Ishikawa (cell line): Measurements from ENCODE around the gene PACC1.

ENCODE experiments used
- CEBPB ChIP-seq: IDR thresholded peaks from 2 replicates; pipeline ENCODE4 v1.6.1; 2012
- CREB1 ChIP-seq: IDR thresholded peaks from 2 replicates; pipeline ENCODE4 v1.6.1; 2012; ENCODE audit warnings: low read depth
- EGR1 ChIP-seq: IDR thresholded peaks from 2 replicates; pipeline ENCODE4 v1.6.1; 2012
- EP300 ChIP-seq: IDR thresholded peaks from 2 replicates; pipeline ENCODE4 v1.6.1; 2012; ENCODE audit warnings: borderline replicate concordance
- FOXM1 ChIP-seq: IDR thresholded peaks from 2 replicates; pipeline ENCODE4 v1.6.1; 2012; ENCODE audit warnings: low read depth, borderline replicate concordance
- NFIC ChIP-seq: IDR thresholded peaks from 2 replicates; pipeline ENCODE4 v1.6.1; 2012
- RAD21 ChIP-seq: IDR thresholded peaks from 2 replicates; pipeline ENCODE4 v1.6.1; 2012; ENCODE audit warnings: low read depth
- TAF1 ChIP-seq: IDR thresholded peaks from 2 replicates; pipeline ENCODE4 v1.6.1; 2012; ENCODE audit warnings: low read depth, mild to moderate bottlenecking
- TCF12 ChIP-seq: IDR thresholded peaks from 2 replicates; pipeline ENCODE4 v1.6.1; 2012; ENCODE audit warnings: low read depth
- TEAD4 ChIP-seq: IDR thresholded peaks from 2 replicates; pipeline ENCODE4 v1.6.1; 2012
- YY1 ChIP-seq: IDR thresholded peaks from 2 replicates; pipeline ENCODE4 v1.6.1; 2012; ENCODE audit warnings: low read depth
- ZBTB7A ChIP-seq: IDR thresholded peaks from 2 replicates; pipeline ENCODE4 v1.6.1; 2012; ENCODE audit warnings: low read depth
- TF ChIP-seq, protein P1 (sequence below): IDR thresholded peaks from 2 replicates; pipeline ENCODE4 v1.6.1; 2012
- TF ChIP-seq, protein P2 (sequence below): IDR thresholded peaks from 2 replicates; pipeline ENCODE4 v1.6.1; 2012; ENCODE audit warnings: low read depth, mild to moderate bottlenecking
- TF ChIP-seq, protein P3 (sequence below): IDR thresholded peaks from 2 replicates; pipeline ENCODE4 v1.6.1; 2012

PACC1 gene

DNA sequence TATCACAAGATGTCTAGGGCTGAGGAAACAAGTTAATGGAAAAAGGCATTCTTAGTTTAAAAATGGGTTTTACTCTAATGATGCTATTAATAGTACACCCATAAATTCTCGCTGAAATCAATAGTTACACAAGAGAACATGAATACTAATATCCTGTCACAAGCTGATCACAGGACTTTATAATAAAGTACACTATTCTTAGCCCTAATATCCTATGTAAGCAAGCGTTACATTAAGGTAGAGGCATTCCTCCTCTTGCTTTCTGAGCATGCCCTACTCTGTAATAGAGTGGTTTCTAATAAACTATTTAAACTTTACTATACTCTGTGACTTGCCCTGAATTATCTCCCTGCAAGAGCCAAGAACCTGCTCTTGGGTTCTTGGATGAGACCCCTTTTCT, 6.5 kb upstream of the PACC1 start:
- TF ChIP-seq YY1 (no peak), EGR1 (no peak), TAF1 (no peak), CEBPB (no peak), TEAD4 (no peak), EP300 (no peak)
- TF ChIP-seq, protein P1, sequence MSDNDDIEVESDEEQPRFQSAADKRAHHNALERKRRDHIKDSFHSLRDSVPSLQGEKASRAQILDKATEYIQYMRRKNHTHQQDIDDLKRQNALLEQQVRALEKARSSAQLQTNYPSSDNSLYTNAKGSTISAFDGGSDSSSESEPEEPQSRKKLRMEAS, result no peak
- TF ChIP-seq, protein P2, sequence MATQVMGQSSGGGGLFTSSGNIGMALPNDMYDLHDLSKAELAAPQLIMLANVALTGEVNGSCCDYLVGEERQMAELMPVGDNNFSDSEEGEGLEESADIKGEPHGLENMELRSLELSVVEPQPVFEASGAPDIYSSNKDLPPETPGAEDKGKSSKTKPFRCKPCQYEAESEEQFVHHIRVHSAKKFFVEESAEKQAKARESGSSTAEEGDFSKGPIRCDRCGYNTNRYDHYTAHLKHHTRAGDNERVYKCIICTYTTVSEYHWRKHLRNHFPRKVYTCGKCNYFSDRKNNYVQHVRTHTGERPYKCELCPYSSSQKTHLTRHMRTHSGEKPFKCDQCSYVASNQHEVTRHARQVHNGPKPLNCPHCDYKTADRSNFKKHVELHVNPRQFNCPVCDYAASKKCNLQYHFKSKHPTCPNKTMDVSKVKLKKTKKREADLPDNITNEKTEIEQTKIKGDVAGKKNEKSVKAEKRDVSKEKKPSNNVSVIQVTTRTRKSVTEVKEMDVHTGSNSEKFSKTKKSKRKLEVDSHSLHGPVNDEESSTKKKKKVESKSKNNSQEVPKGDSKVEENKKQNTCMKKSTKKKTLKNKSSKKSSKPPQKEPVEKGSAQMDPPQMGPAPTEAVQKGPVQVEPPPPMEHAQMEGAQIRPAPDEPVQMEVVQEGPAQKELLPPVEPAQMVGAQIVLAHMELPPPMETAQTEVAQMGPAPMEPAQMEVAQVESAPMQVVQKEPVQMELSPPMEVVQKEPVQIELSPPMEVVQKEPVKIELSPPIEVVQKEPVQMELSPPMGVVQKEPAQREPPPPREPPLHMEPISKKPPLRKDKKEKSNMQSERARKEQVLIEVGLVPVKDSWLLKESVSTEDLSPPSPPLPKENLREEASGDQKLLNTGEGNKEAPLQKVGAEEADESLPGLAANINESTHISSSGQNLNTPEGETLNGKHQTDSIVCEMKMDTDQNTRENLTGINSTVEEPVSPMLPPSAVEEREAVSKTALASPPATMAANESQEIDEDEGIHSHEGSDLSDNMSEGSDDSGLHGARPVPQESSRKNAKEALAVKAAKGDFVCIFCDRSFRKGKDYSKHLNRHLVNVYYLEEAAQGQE, result no peak
- TF ChIP-seq, protein P3, sequence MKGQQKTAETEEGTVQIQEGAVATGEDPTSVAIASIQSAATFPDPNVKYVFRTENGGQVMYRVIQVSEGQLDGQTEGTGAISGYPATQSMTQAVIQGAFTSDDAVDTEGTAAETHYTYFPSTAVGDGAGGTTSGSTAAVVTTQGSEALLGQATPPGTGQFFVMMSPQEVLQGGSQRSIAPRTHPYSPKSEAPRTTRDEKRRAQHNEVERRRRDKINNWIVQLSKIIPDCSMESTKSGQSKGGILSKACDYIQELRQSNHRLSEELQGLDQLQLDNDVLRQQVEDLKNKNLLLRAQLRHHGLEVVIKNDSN, result no peak

DNA sequence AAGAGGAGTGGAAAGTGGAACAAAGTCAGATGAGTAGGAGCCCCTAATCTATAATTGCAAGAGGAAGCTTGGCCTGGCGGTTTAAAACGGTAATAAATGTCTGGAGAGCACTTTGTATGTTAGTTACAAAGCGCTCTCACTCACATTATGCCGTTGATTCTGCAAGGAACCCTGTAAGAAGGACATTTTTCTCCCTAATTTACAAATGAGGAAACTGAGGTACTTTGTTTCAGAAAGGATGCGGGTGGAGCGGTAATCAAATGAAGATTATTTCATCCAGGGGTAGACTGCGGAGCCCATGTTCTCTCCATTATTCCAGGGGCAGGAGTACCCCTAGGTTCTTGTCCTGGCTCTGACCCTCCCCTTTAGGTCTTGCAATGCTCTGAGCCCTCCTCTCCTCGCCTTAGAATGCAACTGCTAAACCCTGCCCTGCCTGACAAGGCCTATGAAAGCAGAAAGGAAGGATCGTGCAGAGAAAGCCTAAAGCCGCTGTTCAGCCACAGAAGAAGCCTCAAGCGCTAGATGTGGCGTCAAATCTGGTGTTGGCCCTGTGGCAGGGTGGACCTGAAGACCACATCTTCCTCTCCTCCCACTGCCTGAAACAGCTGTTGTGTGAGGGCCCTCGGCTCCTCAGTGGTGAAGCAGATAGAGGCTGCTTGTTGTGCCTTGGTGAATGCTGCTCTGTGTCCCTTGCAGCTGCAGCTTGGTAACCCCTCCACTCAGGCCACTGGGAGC, 588 bp upstream of the PACC1 start:
- TF ChIP-seq TEAD4, result no peak
- TF ChIP-seq, protein P3, result no peak

DNA sequence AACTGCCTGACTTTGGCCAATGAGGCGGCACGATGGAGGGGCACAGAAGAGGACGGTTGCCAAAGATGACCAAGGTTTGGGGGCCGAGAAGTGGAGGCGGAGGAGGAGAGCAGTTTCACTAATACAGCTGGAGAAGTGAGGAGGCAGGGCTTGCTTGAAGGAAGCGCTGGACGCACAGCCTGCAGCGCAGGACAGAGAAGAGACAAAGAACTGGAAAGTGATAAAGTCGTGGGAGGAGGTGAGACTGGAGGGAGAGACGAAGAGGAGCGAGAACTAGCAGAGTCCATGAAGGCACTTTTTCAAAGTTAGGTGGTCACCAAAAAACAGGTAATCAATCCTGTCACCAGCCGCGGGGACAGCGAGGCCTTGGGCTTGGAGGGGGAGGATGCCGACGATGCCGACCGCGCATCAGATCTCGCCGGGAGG, 771 bp downstream of the PACC1 start:
- TF ChIP-seq, protein P2, result no peak
- TF ChIP-seq, protein P1, result no peak
- TF ChIP-seq FOXM1 (no peak), TEAD4 (no peak), YY1 (no peak), CEBPB (no peak), TAF1 (no peak), CREB1 (no peak), NFIC (no peak), EGR1 (no peak), RAD21 (no peak), EP300 (no peak), TCF12 (no peak), ZBTB7A (no peak)
- TF ChIP-seq, protein P3, result no peak

DNA sequence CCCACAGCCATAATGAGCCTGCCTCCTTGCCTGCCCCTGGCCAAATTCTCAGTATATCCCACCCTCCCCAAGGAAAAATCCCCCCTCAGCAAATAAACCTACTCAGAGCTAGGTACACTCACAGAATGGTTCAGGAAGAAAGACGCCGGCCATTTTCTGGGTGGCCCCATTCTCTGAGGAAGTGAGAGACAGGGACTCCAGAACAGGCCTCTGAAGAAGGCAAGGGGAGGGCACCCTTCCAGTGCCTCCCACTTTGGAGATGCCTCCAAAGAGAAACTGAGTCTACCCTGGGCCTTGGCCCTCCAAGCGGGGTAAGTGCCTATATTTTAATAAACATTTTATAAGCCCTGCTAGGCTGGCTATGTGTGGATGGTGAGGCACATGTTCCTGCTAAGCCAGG, 2.3 kb downstream of the PACC1 start:
- no peak for TF ChIP-seq EP300
- no peak for TF ChIP-seq YY1

DNA sequence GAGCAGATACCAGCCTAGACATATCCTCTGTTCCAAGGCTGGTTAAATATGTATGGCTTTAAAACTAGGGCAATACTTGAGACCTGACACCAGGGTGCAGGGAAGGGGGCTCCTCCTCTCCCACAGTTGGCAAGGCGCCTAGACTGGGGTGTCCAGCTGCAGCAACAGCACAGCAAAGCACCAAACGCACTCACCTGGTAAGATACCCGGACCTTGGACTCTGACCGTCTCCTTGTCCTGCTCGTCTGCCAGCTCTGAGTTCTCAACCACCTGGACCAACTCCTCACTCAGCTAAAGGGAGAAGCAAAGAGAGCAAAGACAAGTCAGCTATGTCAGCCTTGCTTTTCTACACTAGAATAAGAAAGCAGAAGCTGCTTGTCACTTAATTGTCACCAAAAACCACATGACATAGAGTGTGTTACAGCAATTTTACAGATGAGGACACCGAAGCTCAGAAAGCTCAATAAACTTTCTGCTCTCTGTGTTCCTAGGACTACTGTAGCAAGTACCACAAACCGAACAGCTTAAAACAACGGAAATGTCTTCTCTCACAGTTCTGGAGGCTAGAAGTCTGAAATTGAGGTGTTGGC, 4.4 kb downstream of the PACC1 start:
- TF ChIP-seq ZBTB7A (no peak), FOXM1 (no peak), RAD21 (no peak), NFIC (no peak), EGR1 (no peak), TCF12 (no peak), CEBPB (no peak), YY1 (no peak), CREB1 (no peak), TEAD4 (no peak), EP300 (no peak), TAF1 (no peak)
- TF ChIP-seq, protein P3, result no peak
- TF ChIP-seq, protein P2, result no peak
- TF ChIP-seq, protein P1, result no peak
